Astrocyte (in vitro differentiated cells and primary cell): Measurements from ENCODE around the gene KRTAP20-1. TPM values are rescaled to one million over a fixed set of nuclear protein-coding genes. Genes with fewer than 3 reads are reported as not detected.

Experiments used
- DNase-seq: peaks from one replicate; pipeline ENCODE4 v3.0.0-alpha.2; 2010; ENCODE audit warnings: low read depth
- FAIRE-seq: peaks from 2 replicates; lab custom pipeline; 2011; peaks lifted over from hg19 to GRCh38; lab: Jason Lieb, UNC
- H2AFZ ChIP-seq: 2 replicates; pipeline ENCODE4 v1.6.0; 2012; ENCODE audit warnings: low read depth, low read length, inconsistent platforms
- H3K27ac ChIP-seq: 2 replicates; pipeline ENCODE4 v1.5.1; 2011; ENCODE audit warnings: low read depth, low read length, inconsistent platforms
- H3K27me3 ChIP-seq: 2 replicates; pipeline ENCODE4 v1.6.0; 2011; ENCODE audit warnings: low read length, inconsistent platforms; ENCODE audit not compliant: insufficient read depth
- H3K36me3 ChIP-seq: 2 replicates; pipeline ENCODE4 v1.5.1; 2011; ENCODE audit warnings: low read length, inconsistent platforms; ENCODE audit not compliant: insufficient read depth
- H3K4me1 ChIP-seq: 2 replicates; pipeline ENCODE4 v1.5.1; 2011; ENCODE audit warnings: low read length, inconsistent platforms; ENCODE audit not compliant: insufficient read depth
- H3K4me2 ChIP-seq: 2 replicates; pipeline ENCODE4 v1.6.0; 2012; ENCODE audit warnings: low read length, inconsistent platforms
- H3K4me3 ChIP-seq: 2 replicates; pipeline ENCODE4 v1.5.1; 2011; ENCODE audit warnings: low read depth, mild to moderate bottlenecking, low read length, inconsistent platforms; ENCODE audit not compliant: insufficient read depth
- H3K79me2 ChIP-seq: 2 replicates; pipeline ENCODE4 v1.6.0; 2012; ENCODE audit warnings: mild to moderate bottlenecking, low read length, inconsistent platforms; ENCODE audit not compliant: insufficient read depth
- H3K9ac ChIP-seq: 2 replicates; pipeline ENCODE4 v1.6.0; 2012; ENCODE audit warnings: mild to moderate bottlenecking, low read length, inconsistent platforms
- H3K9me3 ChIP-seq: 2 replicates; pipeline ENCODE4 v1.5.1; 2012; ENCODE audit warnings: low read depth, mild to moderate bottlenecking, low read length, inconsistent platforms; ENCODE audit not compliant: insufficient read depth
- H4K20me1 ChIP-seq: 2 replicates; pipeline ENCODE4 v1.6.0; 2012; ENCODE audit warnings: low read length, inconsistent platforms; ENCODE audit not compliant: insufficient read depth
- H3K27ac Mint-ChIP-seq: one replicate; pipeline ENCODE4 v1.8.0; 2021; ENCODE audit warnings: mild to moderate bottlenecking, mixed read lengths; ENCODE audit not compliant: unreplicated experiment
- H3K27me3 Mint-ChIP-seq: one replicate; pipeline ENCODE4 v1.8.0; 2021; ENCODE audit warnings: low read depth, mixed read lengths; ENCODE audit not compliant: unreplicated experiment
- H3K36me3 Mint-ChIP-seq: one replicate; pipeline ENCODE4 v1.8.0; 2021; ENCODE audit warnings: low read depth, mixed read lengths; ENCODE audit not compliant: unreplicated experiment
- H3K4me1 Mint-ChIP-seq: one replicate; pipeline ENCODE4 v1.8.0; 2021; ENCODE audit warnings: low read depth, mixed read lengths; ENCODE audit not compliant: unreplicated experiment
- H3K4me3 Mint-ChIP-seq: one replicate; pipeline ENCODE4 v1.8.0; 2021; ENCODE audit warnings: mild to moderate bottlenecking, moderate library complexity, mixed read lengths; ENCODE audit not compliant: unreplicated experiment
- H3K9me3 Mint-ChIP-seq: one replicate; pipeline ENCODE4 v1.8.0; 2021; ENCODE audit warnings: mild to moderate bottlenecking, mixed read lengths; ENCODE audit not compliant: unreplicated experiment
- CTCF ChIP-seq: IDR thresholded peaks from 2 replicates; pipeline ENCODE4 v1.5.1; 2011; ENCODE audit warnings: low read depth, mild to moderate bottlenecking, inconsistent platforms, low read length, moderate library complexity; ENCODE audit not compliant: insufficient read depth
- EZH2 ChIP-seq: IDR thresholded peaks from 2 replicates; pipeline ENCODE4 v1.6.1; 2012; ENCODE audit warnings: mild to moderate bottlenecking, low read length, inconsistent platforms; ENCODE audit not compliant: insufficient read depth
- total RNA-seq: library from RNA; stranded (reverse); gene quantifications from 2 replicates; pipeline ENCODE4 v1.2.1, GENCODE V29; 2021

Gene KRTAP20-1
- total RNA-seq, 1 donor from 2014 or later: not detected

DNA sequence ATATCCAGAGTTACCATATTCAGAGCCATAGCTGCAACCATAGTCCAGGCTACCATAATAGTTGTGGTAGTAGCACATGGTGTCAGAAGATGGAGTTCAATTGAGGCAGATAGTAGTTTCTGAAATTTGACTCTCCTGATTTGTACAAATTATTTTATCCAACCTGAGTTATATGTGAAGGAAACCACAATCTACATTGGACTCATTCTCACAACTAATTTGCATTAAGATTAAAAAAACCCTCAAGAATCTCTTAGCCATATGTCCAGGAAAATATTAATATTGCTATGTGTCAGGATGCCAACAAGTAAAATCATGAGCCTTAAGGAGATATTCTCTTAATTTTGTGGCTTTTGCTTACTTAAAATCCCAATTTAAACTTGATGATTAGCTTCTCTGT, 25.9 kb upstream of the KRTAP20-1 start, which contains the start of gene KRTAP22-2:
KRTAP22-2 (minus strand) TSS at position 101 of the 400 bp plus-strand sequence.
- no peak for FAIRE-seq

GRCh38 chr21:30592140-30592539, 24.1 kb upstream of the KRTAP20-1 start, which contains the start of gene KRTAP6-3:
Gene KRTAP6-3 (plus strand): TSS chr21:30592440. CDS start chr21:30592446, 6 bp downstream.
- H2AFZ ChIP-seq: no peak within 1 kb of the TSS
- H3K27ac Mint-ChIP-seq: no peak within 1 kb of the TSS
- no peaks in the 10 kb centered on the region for H4K20me1 ChIP-seq
- no peak within 1 kb of the TSS for H3K4me3 ChIP-seq
- TF ChIP-seq EZH2 (no peak), CTCF (no peak)
- H3K27ac ChIP-seq: no peak within 1 kb of the TSS
- H3K4me3 Mint-ChIP-seq: no peak within 1 kb of the TSS
- no peak within 1 kb of the TSS for H3K9ac ChIP-seq
- H3K4me2 ChIP-seq: no peak within 1 kb of the TSS
- FAIRE-seq: no peak
- H3K27me3 ChIP-seq: no peaks in the 10 kb centered on the region
- no peaks in the 10 kb centered on the region for H3K9me3 Mint-ChIP-seq
- no peaks in the 10 kb centered on the region for H3K79me2 ChIP-seq
- H3K4me1 Mint-ChIP-seq: no peaks in the 10 kb centered on the region
- H3K9me3 ChIP-seq: peaks cover 3% of the 10 kb centered on the region
- H3K36me3 ChIP-seq: no peaks in the 10 kb centered on the region
- no peaks in the 10 kb centered on the region for H3K27me3 Mint-ChIP-seq
- H3K36me3 Mint-ChIP-seq: no peaks in the 10 kb centered on the region
- H3K4me1 ChIP-seq: no peaks in the 10 kb centered on the region
- DNase-seq: no peak

More for the DNA sequence above, 25.9 kb upstream of the KRTAP20-1 start, which contains the start of gene KRTAP22-2:
- Histone ChIP-seq H3K36me3 (no peaks in the 10 kb centered on the region), H3K9me3 (peaks cover 3% of the 10 kb centered on the region), H3K27me3 (no peaks in the 10 kb centered on the region), H3K79me2 (no peaks in the 10 kb centered on the region), H2AFZ (no peak within 1 kb of the TSS), H3K27ac (no peak within 1 kb of the TSS), H3K4me2 (no peak within 1 kb of the TSS), H3K9ac (no peak within 1 kb of the TSS), H4K20me1 (no peaks in the 10 kb centered on the region), H3K4me3 (no peak within 1 kb of the TSS), H3K4me1 (no peaks in the 10 kb centered on the region)
- Mint-ChIP-seq H3K27ac (no peak within 1 kb of the TSS), H3K9me3 (no peaks in the 10 kb centered on the region), H3K27me3 (no peaks in the 10 kb centered on the region), H3K4me1 (no peaks in the 10 kb centered on the region), H3K36me3 (no peaks in the 10 kb centered on the region), H3K4me3 (no peak within 1 kb of the TSS)
- DNase-seq: no peak
- no peak for TF ChIP-seq CTCF
- TF ChIP-seq EZH2: no peak

- H4K20me1 ChIP-seq: no peaks in the 10 kb centered on the region
- no peak within 1 kb of the TSS for H3K4me3 Mint-ChIP-seq
- no peaks in the 10 kb centered on the region for H3K9me3 Mint-ChIP-seq
- H3K4me1 ChIP-seq: no peaks in the 10 kb centered on the region
- FAIRE-seq: no peak
- H3K27me3 Mint-ChIP-seq: no peaks in the 10 kb centered on the region
- H3K9me3 ChIP-seq: peaks cover 6% of the 10 kb centered on the region
- H2AFZ ChIP-seq: no peak within 1 kb of the TSS
- no peaks in the 10 kb centered on the region for H3K79me2 ChIP-seq
- H3K9ac ChIP-seq: no peak within 1 kb of the TSS
- no peak for DNase-seq
- H3K27ac Mint-ChIP-seq: no peak within 1 kb of the TSS
- H3K27me3 ChIP-seq: no peaks in the 10 kb centered on the region
- H3K36me3 ChIP-seq: no peaks in the 10 kb centered on the region
- no peak within 1 kb of the TSS for H3K27ac ChIP-seq
- H3K4me2 ChIP-seq: no peak within 1 kb of the TSS
- TF ChIP-seq EZH2: no peak
- no peak for TF ChIP-seq CTCF
- H3K36me3 Mint-ChIP-seq: no peaks in the 10 kb centered on the region
- no peak within 1 kb of the TSS for H3K4me3 ChIP-seq
- no peaks in the 10 kb centered on the region for H3K4me1 Mint-ChIP-seq
These were observed 17.4 kb upstream of the KRTAP20-1 start, which contains the start of gene KRTAP6-2 for GRCh38 chr21:30598802-30599201. Gene KRTAP6-2 (minus strand): TSS chr21:30598902. CDS start chr21:30598874, 28 bp downstream.
